ENCODE data around the gene ZNF488.

ZNF488 gene

GRCh38 chr10:47366731-47367460 lies 17.2 kb downstream of the ZNF488 start:
- DNase-seq (ENCODE audit: low read depth, low spot score): no peak

GRCh38 chr10:47366181-47366631 lies 17.9 kb downstream of the ZNF488 start:
- no peak for DNase-seq (ENCODE audit: low read depth, low spot score)

GRCh38 chr10:47365431-47366180 lies 18.5 kb downstream of the ZNF488 start:
- no peak for DNase-seq (ENCODE audit: low read depth, low spot score)

- no peak for DNase-seq (ENCODE audit: low read depth, low spot score)
Observed at GRCh38 chr10:47364911-47365310, 19.2 kb downstream of the ZNF488 start.

- DNase-seq (ENCODE audit: low read depth, low spot score): no peak
Observed at GRCh38 chr10:47364366-47364765, 19.7 kb downstream of the ZNF488 start.

- DNase-seq (ENCODE audit: low read depth, low spot score): no peak
Observed at GRCh38 chr10:47363781-47364180, 20.3 kb downstream of the ZNF488 start.

GRCh38 chr10:47362199-47362598 lies 21.9 kb downstream of the ZNF488 start:
- no peak for DNase-seq (ENCODE audit: low read depth, low spot score)

- peak; percentile 82 for DNase-seq (ENCODE audit: low read depth, low spot score)
Observed at GRCh38 chr10:47361293-47361692, 22.8 kb downstream of the ZNF488 start.

GRCh38 chr10:47360419-47361040 lies 23.6 kb downstream of the ZNF488 start:
- peak; percentile 69 for DNase-seq (ENCODE audit: low read depth, low spot score)

GRCh38 chr10:47359626-47360418 lies 24.3 kb downstream of the ZNF488 start:
- DNase-seq (ENCODE audit: low read depth, low spot score): no peak

GRCh38 chr10:47359101-47359500 lies 25.0 kb downstream of the ZNF488 start:
- no peak for DNase-seq (ENCODE audit: low read depth, low spot score)

- no peak for DNase-seq (ENCODE audit: low read depth, low spot score)
Observed at GRCh38 chr10:47358457-47358856, 25.6 kb downstream of the ZNF488 start.

GRCh38 chr10:47357911-47358310 lies 26.2 kb downstream of the ZNF488 start:
- no peak for DNase-seq (ENCODE audit: low read depth, low spot score)

GRCh38 chr10:47357131-47357582 lies 26.9 kb downstream of the ZNF488 start:
- no peak for DNase-seq (ENCODE audit: low read depth, low spot score)

GRCh38 chr10:47356708-47357107 lies 27.4 kb downstream of the ZNF488 start:
- DNase-seq (ENCODE audit: low read depth, low spot score): no peak

GRCh38 chr10:47354900-47355299 lies 29.2 kb downstream of the ZNF488 start:
- DNase-seq (ENCODE audit: low read depth, low spot score): no peak

- DNase-seq (ENCODE audit: low read depth, low spot score): no peak
Observed at GRCh38 chr10:47354165-47354564, 29.9 kb downstream of the ZNF488 start.

- DNase-seq (ENCODE audit: low read depth, low spot score): no peak
Observed at GRCh38 chr10:47353351-47353750, 30.7 kb downstream of the ZNF488 start.

- DNase-seq (ENCODE audit: low read depth, low spot score): peak; percentile 21
Observed at GRCh38 chr10:47351899-47352815, 31.9 kb downstream of the ZNF488 start.
